Measurements from ENCODE around the gene RLF. TPM values are rescaled to one million over a fixed set of nuclear protein-coding genes. Genes with fewer than 3 reads are reported as not detected.

The RLF gene
- total RNA-seq, 4 donors from 2014 or later = 15.1 to 23.7 (median 21.2) TPM

- 100% methylated on average over 1 of the region's 1 CpG for WGBS
Measured at GRCh38 chr1:40239626-40240025, 78.4 kb downstream of the RLF start.

GRCh38 chr1:40240390-40240789, 79.2 kb downstream of the RLF start:
- Histone ChIP-seq H3K4me1 (peaks cover 0 to 5% (median 0%) of the 10 kb centered on the region in 4 donors), H3K27ac (replicated peaks in 1 of 4) (no peak overlapping the region), H3K36me3 (peaks cover 22 to 41% (median 31%) of the 10 kb centered on the region in 4 donors), H3K4me3 (no peak overlapping the region), H3K27me3 (no peaks in the 10 kb centered on the region), H3K9me3 (no peaks in the 10 kb centered on the region)
- intact Hi-C loops (cut with DNase I) = no loop called here
- DNase-seq (ENCODE audit: extremely low spot score) = no peak
- TF ChIP-seq POLR2A (IDR thresholded peaks at IDR 0.05; ENCODE audit: low read depth) (no peak), POLR2AphosphoS5 (IDR thresholded peaks at IDR 0.05) (no peak), CTCF (IDR thresholded peaks at IDR 0.05) (no peak)
- WGBS = 93% methylated on average over 2 of the region's 2 CpGs

More at GRCh38 chr1:40239626-40240025, 78.4 kb downstream of the RLF start:
- peaks cover 0 to 5% (median 0%) of the 10 kb centered on the region in 4 donors for H3K4me1 ChIP-seq
- H3K4me3 ChIP-seq = no peak overlapping the region
- TF ChIP-seq POLR2AphosphoS5 (IDR thresholded peaks at IDR 0.05) (no peak), POLR2A (IDR thresholded peaks at IDR 0.05; ENCODE audit: low read depth) (no peak), EP300 (IDR thresholded peaks at IDR 0.05) (no peak)
- intact Hi-C loops (cut with DNase I) = no loop called here
- no peak overlapping the region for H3K27ac ChIP-seq (replicated peaks in 1 of 4)
- DNase-seq (ENCODE audit: extremely low spot score) = no peak
- no peaks in the 10 kb centered on the region for H3K27me3 ChIP-seq
- peaks cover 22 to 46% (median 34%) of the 10 kb centered on the region in 4 donors for H3K36me3 ChIP-seq
- H3K9me3 ChIP-seq = no peaks in the 10 kb centered on the region

- Histone ChIP-seq H3K27me3 (no peaks in the 10 kb centered on the region), H3K36me3 (peaks cover 13 to 31% (median 22%) of the 10 kb centered on the region in 4 donors), H3K9me3 (no peaks in the 10 kb centered on the region), H3K27ac (replicated peaks in 1 of 4) (no peak overlapping the region), H3K4me3 (no peak overlapping the region), H3K4me1 (peaks cover 0 to 5% (median 0%) of the 10 kb centered on the region in 4 donors)
- no peak for DNase-seq (ENCODE audit: extremely low spot score)
- TF ChIP-seq POLR2AphosphoS5 (IDR thresholded peaks at IDR 0.05) = no peak
- no peak for TF ChIP-seq CTCF (IDR thresholded peaks at IDR 0.05)
- no peak for TF ChIP-seq POLR2A (IDR thresholded peaks at IDR 0.05; ENCODE audit: low read depth)
- no peak for TF ChIP-seq EP300 (IDR thresholded peaks at IDR 0.05)
- WGBS = 81% methylated on average over 1 of the region's 1 CpG
- intact Hi-C loops (cut with DNase I) = no loop called here
Measured at GRCh38 chr1:40241362-40241761, 80.2 kb downstream of the RLF start.

- 61% methylated on average over 2 of the region's 2 CpGs for WGBS
Measured at GRCh38 chr1:40243351-40243750, 82.2 kb downstream of the RLF start.

More at GRCh38 chr1:40243351-40243750, 82.2 kb downstream of the RLF start:
- no peak for DNase-seq (ENCODE audit: extremely low spot score)
- H3K27ac ChIP-seq (replicated peaks in 1 of 4) = no peak overlapping the region
- H3K36me3 ChIP-seq = peaks cover 0 to 11% (median 5%) of the 10 kb centered on the region in 4 donors
- intact Hi-C loops (cut with DNase I) = no loop called here
- H3K4me1 ChIP-seq = peaks cover 0 to 5% (median 0%) of the 10 kb centered on the region in 4 donors
- no peaks in the 10 kb centered on the region for H3K27me3 ChIP-seq
- no peak for TF ChIP-seq POLR2AphosphoS5 (IDR thresholded peaks at IDR 0.05)
- no peak for TF ChIP-seq EP300 (IDR thresholded peaks at IDR 0.05)
- no peak for TF ChIP-seq POLR2A (IDR thresholded peaks at IDR 0.05; ENCODE audit: low read depth)
- no peak for TF ChIP-seq CTCF (IDR thresholded peaks at IDR 0.05)
- H3K9me3 ChIP-seq = no peaks in the 10 kb centered on the region
- no peak overlapping the region for H3K4me3 ChIP-seq
